ENCODE data around the gene HDAC7.

GRCh38 chr12:47736877-47737676 is 82.6 kb downstream of the HDAC7 start:
- TF ChIP-seq CTCF (conservative IDR thresholded peaks at IDR 0.05 in 1 of 2, IDR thresholded peaks at IDR 0.05 in 1 of 2; ENCODE audit: extremely low read depth in 1 of 2, insufficient read depth in 1 of 2, low read depth in 1 of 2, low read length in 2 of 2) (no peak), EZH2 (IDR thresholded peaks at IDR 0.05; ENCODE audit: borderline replicate concordance, low read length) (no peak)

All from mammary epithelial cell (primary cell).